Suprapubic skin (tissue), 4 donors: ENCODE results near the gene PCNT. TPM values are rescaled to one million over a fixed set of nuclear protein-coding genes. Genes with fewer than 3 reads are reported as not detected.
"Not testable (repeated sequence)": the region's sequence is repeated elsewhere in the genome, so short reads cannot be mapped to it uniquely, and the experiment has no call there.

Experiments
- DNase-seq, 2 donors: peaks; one replicate each; pipeline ENCODE4 v3.0.0-alpha.2; 2019; ENCODE audit warnings: low spot score in 2 of 2
- H3K27ac ChIP-seq: fragments of 200-600 bp; sonication (generic); one replicate; pipeline ENCODE4 v1.5.1; 2019
- H3K27me3 ChIP-seq: fragments of 200-600 bp; sonication (generic); one replicate; pipeline ENCODE4 v1.5.1; 2019
- H3K36me3 ChIP-seq: fragments of 200-600 bp; sonication (generic); one replicate; pipeline ENCODE4 v1.5.1; 2019
- H3K4me1 ChIP-seq: fragments of 200-600 bp; sonication (generic); one replicate; pipeline ENCODE4 v1.5.1; 2019
- H3K4me3 ChIP-seq: fragments of 200-600 bp; sonication (generic); one replicate; pipeline ENCODE4 v1.5.1; 2019; ENCODE audit warnings: mild to moderate bottlenecking
- H3K9me3 ChIP-seq: fragments of 200-600 bp; sonication (generic); one replicate; pipeline ENCODE4 v1.5.1; 2019
- CTCF ChIP-seq, 2 donors: fragments of 200-600 bp in 1 of 2; fragments of 450-650 bp in 1 of 2; sonication (generic) in 1 of 2; IDR thresholded peaks; one replicate each; pipeline ENCODE4 v1.5.1; 2016 to 2019; ENCODE audit warnings: antibody characterized with exemption in 2 of 2, mild to moderate bottlenecking in 1 of 2, moderate library complexity in 1 of 2
- EP300 ChIP-seq: sonication (generic); formaldehyde crosslinking; IDR thresholded peaks from one replicate; pipeline ENCODE4 v1.6.1; 2017; ENCODE audit warnings: antibody characterized with exemption
- POLR2A ChIP-seq, 2 donors: fragments of 450-650 bp; IDR thresholded peaks; one replicate each; pipeline ENCODE4 v1.6.1; 2017; ENCODE audit warnings: antibody characterized with exemption in 2 of 2, mild to moderate bottlenecking in 2 of 2, moderate library complexity in 2 of 2
- POLR2AphosphoS5 ChIP-seq, 3 donors: sonication (generic); formaldehyde crosslinking; IDR thresholded peaks; one replicate each; pipeline ENCODE4 v1.6.1; 2017; ENCODE audit warnings: antibody characterized with exemption in 3 of 3
- WGBS: methylation state at CpG from one replicate; pipeline ENCODE4 v1.1.5; 2018; 5-methylcytosine and 5-hydroxymethylcytosine counted together
- total RNA-seq, 4 donors: library from RNA; depleted of rRNA; stranded (reverse); fragments of >200 nt; gene quantifications; one replicate each; pipeline ENCODE4 v1.1.0, GENCODE V29; 2016

Gene PCNT
- total RNA-seq, 4 donors from 2014 or later, result 27.4 to 65.2 (median 47.0) TPM

DNA sequence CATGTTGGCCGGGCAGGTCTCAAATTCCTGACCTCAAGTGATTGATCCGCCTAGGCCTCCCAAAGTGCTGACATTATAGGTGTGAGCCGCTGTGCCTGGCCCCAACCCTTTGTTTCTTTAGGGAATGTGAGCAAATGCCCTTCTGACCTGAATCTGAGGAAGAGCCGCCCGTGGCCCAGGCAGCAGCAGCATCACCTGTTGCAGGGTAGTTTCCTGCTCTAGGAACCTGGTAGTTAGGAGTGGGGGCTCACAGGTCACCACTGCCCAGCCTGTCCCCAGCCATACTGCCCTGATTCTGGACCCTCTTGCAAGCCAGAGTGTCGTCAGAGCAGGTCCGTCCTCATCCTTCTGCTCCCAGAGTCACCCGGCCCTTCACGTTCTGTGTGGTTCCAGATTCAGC lies 24.8 kb upstream of the PCNT start:
- WGBS, result 92% methylated on average over 9 of the region's 9 CpGs
- DNase-seq, result no peak
- no peak overlapping the region for H3K4me3 ChIP-seq
- H3K36me3 ChIP-seq, result peaks cover 11% of the 10 kb centered on the region
- TF ChIP-seq EP300 (no peak), POLR2A (IDR thresholded peaks at IDR 0.05) (no peak), POLR2AphosphoS5 (IDR thresholded peaks at IDR 0.05) (no peak), CTCF (IDR thresholded peaks at IDR 0.05) (no peak)
- no peak overlapping the region for H3K27ac ChIP-seq
- no peaks in the 10 kb centered on the region for H3K27me3 ChIP-seq
- no peaks in the 10 kb centered on the region for H3K9me3 ChIP-seq
- H3K4me1 ChIP-seq, result peaks cover 28% of the 10 kb centered on the region

DNA sequence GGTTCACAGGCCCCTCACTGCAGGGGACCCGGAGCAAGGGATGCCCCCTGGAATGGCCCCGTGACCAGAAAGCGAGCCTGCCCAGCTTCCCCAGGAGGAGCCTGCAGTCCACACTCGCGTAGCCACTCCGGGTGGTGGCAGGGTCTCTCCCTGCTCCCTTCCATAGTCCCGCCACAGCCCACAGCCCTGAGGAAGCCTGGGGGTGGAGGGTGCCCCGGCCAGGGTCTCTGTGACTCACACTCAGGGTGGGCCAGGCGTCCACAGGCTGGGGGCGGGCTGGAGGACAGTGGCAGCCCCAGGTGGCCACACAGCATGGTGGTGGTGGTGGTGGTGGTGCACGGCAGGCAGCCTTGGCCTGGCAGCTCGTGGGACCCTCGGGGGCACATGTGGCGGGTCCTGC lies 22.2 kb upstream of the PCNT start:
- TF ChIP-seq POLR2A (IDR thresholded peaks at IDR 0.05) (no peak), CTCF (IDR thresholded peaks at IDR 0.05) (no peak), POLR2AphosphoS5 (IDR thresholded peaks at IDR 0.05) (no peak), EP300 (no peak)
- no peak overlapping the region for H3K27ac ChIP-seq
- H3K36me3 ChIP-seq, result peaks cover 11% of the 10 kb centered on the region
- no peak for DNase-seq
- no peak overlapping the region for H3K4me3 ChIP-seq
- no CpG with 5 or more reads among the region's 14 CpGs for WGBS
- H3K9me3 ChIP-seq, result no peaks in the 10 kb centered on the region
- no peaks in the 10 kb centered on the region for H3K27me3 ChIP-seq
- peaks cover 14% of the 10 kb centered on the region for H3K4me1 ChIP-seq

- Histone ChIP-seq H3K9me3 (no peaks in the 10 kb centered on the region), H3K4me1 (no peaks in the 10 kb centered on the region), H3K36me3 (peaks cover 11% of the 10 kb centered on the region), H3K27me3 (no peaks in the 10 kb centered on the region), H3K4me3 (no peak overlapping the region), H3K27ac (no peak overlapping the region)
- TF ChIP-seq EP300 (no peak), POLR2A (IDR thresholded peaks at IDR 0.05) (no peak), POLR2AphosphoS5 (IDR thresholded peaks at IDR 0.05) (no peak), CTCF (IDR thresholded peaks at IDR 0.05) (no peak)
- no peak for DNase-seq
- 96% methylated on average over 5 of the region's 5 CpGs for WGBS
These were observed 19.5 kb upstream of the PCNT start for GRCh38 chr21:46304437-46304836.

DNA sequence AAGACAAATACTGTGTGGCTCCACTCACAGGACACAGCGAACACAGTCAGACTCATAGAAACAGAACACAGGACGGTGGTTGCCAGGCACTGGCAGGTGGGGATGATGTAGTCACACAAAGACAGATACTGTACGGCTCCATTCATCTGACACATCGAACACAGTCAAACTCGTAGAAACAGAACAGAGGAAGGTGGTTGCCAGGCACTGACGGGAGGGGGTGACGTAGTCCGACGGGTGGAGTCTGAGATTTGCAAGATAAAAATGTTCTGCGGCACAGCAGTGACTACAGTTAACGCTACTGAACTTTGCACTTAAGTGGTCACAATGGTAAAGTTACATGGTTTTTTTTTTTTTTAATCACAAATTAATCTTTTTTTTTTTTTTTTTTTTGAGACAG lies 19.0 kb upstream of the PCNT start:
- DNase-seq, result no peak
- Histone ChIP-seq H3K4me1 (no peaks in the 10 kb centered on the region), H3K4me3 (no peak overlapping the region), H3K36me3 (peaks cover 11% of the 10 kb centered on the region), H3K9me3 (no peaks in the 10 kb centered on the region), H3K27me3 (no peaks in the 10 kb centered on the region), H3K27ac (no peak overlapping the region)
- 87% methylated on average over 11 of the region's 11 CpGs for WGBS
- no peak for TF ChIP-seq EP300
- TF ChIP-seq POLR2AphosphoS5 (IDR thresholded peaks at IDR 0.05), result no peak
- no peak for TF ChIP-seq CTCF (IDR thresholded peaks at IDR 0.05)
- no peak for TF ChIP-seq POLR2A (IDR thresholded peaks at IDR 0.05)

GRCh38 chr21:46307625-46308024 lies 16.3 kb upstream of the PCNT start:
- 77% methylated on average over 2 of the region's 2 CpGs for WGBS
- DNase-seq, result no peak

GRCh38 chr21:46308431-46308830 lies 15.5 kb upstream of the PCNT start:
- no peaks in the 10 kb centered on the region for H3K4me1 ChIP-seq
- DNase-seq, result no peak
- peaks cover 3% of the 10 kb centered on the region for H3K36me3 ChIP-seq
- no peak overlapping the region for H3K4me3 ChIP-seq
- TF ChIP-seq EP300, result no peak
- TF ChIP-seq CTCF (IDR thresholded peaks at IDR 0.05), result no peak
- no peak for TF ChIP-seq POLR2A (IDR thresholded peaks at IDR 0.05)
- TF ChIP-seq POLR2AphosphoS5 (IDR thresholded peaks at IDR 0.05), result no peak
- no peak overlapping the region for H3K27ac ChIP-seq
- H3K27me3 ChIP-seq, result no peaks in the 10 kb centered on the region
- WGBS, result 91% methylated on average over 2 of the region's 2 CpGs
- H3K9me3 ChIP-seq, result no peaks in the 10 kb centered on the region

More at GRCh38 chr21:46307625-46308024, 16.3 kb upstream of the PCNT start:
- H3K36me3 ChIP-seq, result no peaks in the 10 kb centered on the region
- no peak overlapping the region for H3K4me3 ChIP-seq
- H3K27me3 ChIP-seq, result no peaks in the 10 kb centered on the region
- H3K4me1 ChIP-seq, result no peaks in the 10 kb centered on the region
- H3K27ac ChIP-seq, result no peak overlapping the region
- TF ChIP-seq POLR2A (IDR thresholded peaks at IDR 0.05) (no peak), POLR2AphosphoS5 (IDR thresholded peaks at IDR 0.05) (no peak), EP300 (no peak)
- no peaks in the 10 kb centered on the region for H3K9me3 ChIP-seq

DNA sequence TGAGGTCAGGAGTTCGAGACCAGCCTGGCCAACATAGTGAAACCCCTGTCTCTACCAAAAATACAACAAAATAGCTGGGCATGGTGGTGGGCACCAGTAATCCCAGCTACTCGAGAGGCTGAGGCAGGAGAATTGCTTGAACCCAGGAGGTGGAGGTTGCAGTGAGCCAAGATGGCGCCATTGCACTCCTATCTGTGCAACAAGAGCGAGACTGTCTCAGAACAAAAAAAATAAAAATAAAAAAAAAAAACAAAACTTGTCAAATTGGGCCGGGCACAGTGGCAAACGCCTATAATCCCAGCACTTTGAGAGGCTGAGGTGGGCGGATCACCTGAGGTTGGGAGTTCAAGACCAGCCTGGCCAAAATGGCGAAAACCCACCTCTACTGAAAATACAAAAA lies 13.7 kb upstream of the PCNT start:
- H3K36me3 ChIP-seq, H3K4me3 ChIP-seq, H3K9me3 ChIP-seq, DNase-seq, H3K4me1 ChIP-seq, H3K27ac ChIP-seq, H3K27me3 ChIP-seq: not testable (repeated sequence)
- WGBS, result 93% methylated on average over 8 of the region's 8 CpGs
